Caco-2 (cell line): Measurements from ENCODE around the gene ZNF609. TPM values are rescaled to one million over a fixed set of nuclear protein-coding genes. Genes with fewer than 3 reads are reported as not detected.

ENCODE experiments used
- BruUV-seq: library from RNA; stranded (reverse); fragments of 400-500 nt; replicated peaks from 2 replicates; lab custom pipeline; 2021; lab: Mats Ljungman, UMichigan
- CTCF ChIA-PET: fragments of 300-600 bp; sonication (Branson Sonifier 250); formaldehyde crosslinking; loops from one replicate; lab custom pipeline; 2022; ENCODE audit warnings: antibody characterized with exemption; lab: Charles Lee
- POLR2A ChIA-PET: fragments of 300-600 bp; sonication (Branson Sonifier 250); formaldehyde crosslinking; loops from one replicate; lab custom pipeline; 2022; ENCODE audit warnings: antibody characterized with exemption; lab: Charles Lee
- DNase-seq, 2 experiments: peaks; one replicate each; pipeline versions ENCODE4 v3.0.0 to v3.0.0-alpha.2; 2020 to 2022
- H3K27me3 ChIP-seq: replicated peaks from 2 replicates; pipeline ENCODE4 v1.6.0; 2011; ENCODE audit warnings: low read length; ENCODE audit not compliant: control insufficient read depth, insufficient read depth
- H3K36me3 ChIP-seq: 2 replicates; pipeline ENCODE4 v1.5.1; 2011; ENCODE audit warnings: low read length; ENCODE audit not compliant: control insufficient read depth, insufficient read depth
- H3K4me1 ChIP-seq: fragments of 250-450 bp; sonication (Bioruptor Pico); 2 replicates; pipeline ENCODE4 v1.5.1; 2020; ENCODE audit warnings: mild to moderate bottlenecking
- H3K4me3 ChIP-seq: 2 replicates; pipeline ENCODE4 v1.5.1; 2011; ENCODE audit warnings: low read depth, mild to moderate bottlenecking, control low read depth, low read length
- H3K9me3 ChIP-seq: fragments of 250-450 bp; sonication (Bioruptor Pico); 2 replicates; pipeline ENCODE4 v1.5.1; 2020; ENCODE audit warnings: mild to moderate bottlenecking, moderate library complexity
- H3K27ac Mint-ChIP-seq: one replicate; pipeline ENCODE4 v1.8.0; 2022; ENCODE audit warnings: mixed read lengths; ENCODE audit not compliant: unreplicated experiment
- H3K27me3 Mint-ChIP-seq: one replicate; pipeline ENCODE4 v1.8.0; 2022; ENCODE audit warnings: mixed read lengths; ENCODE audit not compliant: insufficient read depth, unreplicated experiment
- H3K36me3 Mint-ChIP-seq: one replicate; pipeline ENCODE4 v1.8.0; 2022; ENCODE audit warnings: mild to moderate bottlenecking, mixed read lengths; ENCODE audit not compliant: insufficient read depth, unreplicated experiment
- H3K4me1 Mint-ChIP-seq: one replicate; pipeline ENCODE4 v1.8.0; 2022; ENCODE audit warnings: low read depth, mixed read lengths; ENCODE audit not compliant: unreplicated experiment
- H3K4me3 Mint-ChIP-seq: one replicate; pipeline ENCODE4 v1.8.0; 2022; ENCODE audit warnings: mild to moderate bottlenecking, moderate library complexity, mixed read lengths; ENCODE audit not compliant: unreplicated experiment
- H3K9me3 Mint-ChIP-seq: one replicate; pipeline ENCODE4 v1.8.0; 2022; ENCODE audit warnings: mixed read lengths; ENCODE audit not compliant: unreplicated experiment
- CTCF ChIP-seq, 2 experiments: fragments of 200-600 bp in 1 of 2; IDR thresholded peaks; 1 replicate in 1 of 2; 2 replicates in 1 of 2; pipeline versions ENCODE4 v1.5.1 to v1.8.0; 2011 to 2022; ENCODE audit warnings: antibody characterized with exemption in 1 of 2, control low read depth in 1 of 2, inconsistent platforms in 1 of 2, low read depth in 1 of 2, low read length in 1 of 2, mild to moderate bottlenecking in 1 of 2, moderate library complexity in 1 of 2; ENCODE audit not compliant: insufficient read depth in 1 of 2, severe bottlenecking in 1 of 2, unreplicated experiment in 1 of 2
- intact Hi-C: fragments of 100-400 bp; cut with micrococcal nuclease; formaldehyde crosslinking; loops from one replicate; pipeline ENCODE4 v1.10.0; 2022; ENCODE audit not compliant: unreplicated experiment
- total RNA-seq: library from RNA; stranded (reverse); gene quantifications from 2 replicates; pipeline ENCODE4 v1.2.3, GENCODE V29; 2022

The ZNF609 gene
- total RNA-seq, 1 experiment from 2014 or later: 30.1 TPM

GRCh38 chr15:64447536-64448315, 12.7 kb upstream of the ZNF609 start:
- Mint-ChIP-seq H3K4me3 (no peak overlapping the region), H3K27ac (no peak overlapping the region), H3K27me3 (no peaks in the 10 kb centered on the region), H3K9me3 (no peaks in the 10 kb centered on the region), H3K4me1 (peaks cover 7% of the 10 kb centered on the region), H3K36me3 (peaks cover 24% of the 10 kb centered on the region)
- TF ChIP-seq CTCF (IDR thresholded peaks at IDR 0.05; ENCODE audit: insufficient read depth in 1 of 2, low read depth in 1 of 2, low read length in 1 of 2, severe bottlenecking in 1 of 2, unreplicated experiment in 1 of 2): no peak
- ChIA-PET CTCF (no interaction called here), POLR2A (interaction anchor here (0.6 kb wide), 1 partner anchor 63 kb away, joined by 4 read pairs; no protein-coding TSS in a partner anchor)
- no TSS peak for BruUV-seq
- Histone ChIP-seq H3K9me3 (no peaks in the 10 kb centered on the region), H3K4me3 (no peak overlapping the region), H3K27me3 (no peaks in the 10 kb centered on the region), H3K36me3 (no peaks in the 10 kb centered on the region), H3K4me1 (peaks cover 17% of the 10 kb centered on the region; the same call in 1 of the 2 replicates)
- no peak for DNase-seq
- intact Hi-C loops: no loop called here

- no peak overlapping the region for H3K4me3 ChIP-seq
- peaks cover 29% of the 10 kb centered on the region for H3K4me1 ChIP-seq
- no peaks in the 10 kb centered on the region for H3K9me3 ChIP-seq
- no peak for TF ChIP-seq CTCF (IDR thresholded peaks at IDR 0.05; ENCODE audit: insufficient read depth in 1 of 2, low read depth in 1 of 2, low read length in 1 of 2, severe bottlenecking in 1 of 2, unreplicated experiment in 1 of 2)
- no peaks in the 10 kb centered on the region for H3K9me3 Mint-ChIP-seq
- CTCF ChIA-PET: no interaction called here
- no peak overlapping the region for H3K4me3 Mint-ChIP-seq
- no TSS peak for BruUV-seq
- no peaks in the 10 kb centered on the region for H3K27me3 Mint-ChIP-seq
- H3K4me1 Mint-ChIP-seq: peaks cover 22% of the 10 kb centered on the region
- H3K36me3 ChIP-seq: no peaks in the 10 kb centered on the region; the same call in 1 of the 2 replicates
- no peaks in the 10 kb centered on the region for H3K27me3 ChIP-seq
- peaks cover 6% of the 10 kb centered on the region for H3K36me3 Mint-ChIP-seq
- intact Hi-C loops: no loop called here
- POLR2A ChIA-PET: no interaction called here
- H3K27ac Mint-ChIP-seq: no peak overlapping the region
- DNase-seq: no peak
Observed at GRCh38 chr15:64452988-64453688, 7.2 kb upstream of the ZNF609 start.

- peaks cover 22% of the 10 kb centered on the region for H3K4me1 Mint-ChIP-seq
Observed at GRCh38 chr15:64453689-64454037, 6.7 kb upstream of the ZNF609 start.

More at GRCh38 chr15:64453689-64454037, 6.7 kb upstream of the ZNF609 start:
- no peaks in the 10 kb centered on the region; the same call in 1 of the 2 replicates for H3K36me3 ChIP-seq
- no peak overlapping the region for H3K27ac Mint-ChIP-seq
- no peak overlapping the region for H3K4me3 Mint-ChIP-seq
- H3K9me3 ChIP-seq: no peaks in the 10 kb centered on the region
- ChIA-PET POLR2A (no interaction called here), CTCF (no interaction called here)
- no peak overlapping the region for H3K4me3 ChIP-seq
- no peak for DNase-seq
- H3K9me3 Mint-ChIP-seq: no peaks in the 10 kb centered on the region
- peaks cover 6% of the 10 kb centered on the region for H3K36me3 Mint-ChIP-seq
- no peak for TF ChIP-seq CTCF (IDR thresholded peaks at IDR 0.05; ENCODE audit: insufficient read depth in 1 of 2, low read depth in 1 of 2, low read length in 1 of 2, severe bottlenecking in 1 of 2, unreplicated experiment in 1 of 2)
- H3K27me3 ChIP-seq: no peaks in the 10 kb centered on the region
- BruUV-seq: no TSS peak
- peaks cover 33% of the 10 kb centered on the region for H3K4me1 ChIP-seq
- H3K27me3 Mint-ChIP-seq: no peaks in the 10 kb centered on the region
- intact Hi-C loops: no loop called here
